ENCODE results near the gene EPHB6.

The EPHB6 gene

DNA sequence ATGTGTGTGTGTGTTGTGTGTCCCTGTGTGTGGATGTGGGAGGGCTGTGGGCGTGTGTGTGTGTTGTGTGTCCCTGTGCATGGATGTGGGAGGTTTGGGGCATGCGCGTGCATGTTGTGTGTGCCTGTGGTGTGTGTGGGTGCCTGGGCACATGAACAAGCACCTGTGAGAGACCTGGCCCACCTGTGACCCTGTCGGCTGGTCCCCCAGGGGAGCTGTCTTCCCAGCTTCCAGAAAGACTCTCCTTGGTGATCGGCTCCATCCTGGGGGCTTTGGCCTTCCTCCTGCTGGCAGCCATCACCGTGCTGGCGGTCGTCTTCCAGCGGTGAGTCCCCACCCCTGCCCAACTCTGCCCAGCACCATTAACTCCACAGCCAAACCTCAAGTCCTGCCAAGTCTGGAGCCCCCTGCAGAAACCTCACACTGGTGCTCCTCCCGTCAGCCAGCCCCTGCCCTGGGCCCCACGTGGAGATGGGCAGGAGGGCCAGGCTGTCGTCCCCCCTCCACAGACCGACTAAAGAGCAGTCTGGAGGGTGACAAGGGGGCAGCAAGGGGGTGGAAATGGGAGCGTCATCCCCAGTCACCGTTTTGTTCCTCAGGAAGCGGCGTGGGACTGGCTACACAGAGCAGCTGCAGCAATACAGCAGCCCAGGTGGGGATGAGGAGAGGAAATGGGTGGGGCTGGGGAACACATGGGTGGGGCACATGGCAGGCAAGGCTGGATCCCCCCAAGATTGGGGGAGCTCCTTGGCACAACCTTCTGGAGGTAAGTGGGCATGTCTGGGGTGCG, 12.7 kb downstream of the EPHB6 start:
- no peak for DNase-seq (ENCODE audit: low spot score)
- in situ Hi-C loops (cut with MboI; ENCODE audit: low sequenced_read_pairs, unreplicated experiment), result no loop called here
- TF ChIP-seq, protein P1, sequence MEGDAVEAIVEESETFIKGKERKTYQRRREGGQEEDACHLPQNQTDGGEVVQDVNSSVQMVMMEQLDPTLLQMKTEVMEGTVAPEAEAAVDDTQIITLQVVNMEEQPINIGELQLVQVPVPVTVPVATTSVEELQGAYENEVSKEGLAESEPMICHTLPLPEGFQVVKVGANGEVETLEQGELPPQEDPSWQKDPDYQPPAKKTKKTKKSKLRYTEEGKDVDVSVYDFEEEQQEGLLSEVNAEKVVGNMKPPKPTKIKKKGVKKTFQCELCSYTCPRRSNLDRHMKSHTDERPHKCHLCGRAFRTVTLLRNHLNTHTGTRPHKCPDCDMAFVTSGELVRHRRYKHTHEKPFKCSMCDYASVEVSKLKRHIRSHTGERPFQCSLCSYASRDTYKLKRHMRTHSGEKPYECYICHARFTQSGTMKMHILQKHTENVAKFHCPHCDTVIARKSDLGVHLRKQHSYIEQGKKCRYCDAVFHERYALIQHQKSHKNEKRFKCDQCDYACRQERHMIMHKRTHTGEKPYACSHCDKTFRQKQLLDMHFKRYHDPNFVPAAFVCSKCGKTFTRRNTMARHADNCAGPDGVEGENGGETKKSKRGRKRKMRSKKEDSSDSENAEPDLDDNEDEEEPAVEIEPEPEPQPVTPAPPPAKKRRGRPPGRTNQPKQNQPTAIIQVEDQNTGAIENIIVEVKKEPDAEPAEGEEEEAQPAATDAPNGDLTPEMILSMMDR (IDR thresholded peaks at IDR 0.05; ENCODE audit: borderline replicate concordance, control extremely low read depth, extremely low read depth, insufficient read depth, missing control alignments), result no peak

DNA sequence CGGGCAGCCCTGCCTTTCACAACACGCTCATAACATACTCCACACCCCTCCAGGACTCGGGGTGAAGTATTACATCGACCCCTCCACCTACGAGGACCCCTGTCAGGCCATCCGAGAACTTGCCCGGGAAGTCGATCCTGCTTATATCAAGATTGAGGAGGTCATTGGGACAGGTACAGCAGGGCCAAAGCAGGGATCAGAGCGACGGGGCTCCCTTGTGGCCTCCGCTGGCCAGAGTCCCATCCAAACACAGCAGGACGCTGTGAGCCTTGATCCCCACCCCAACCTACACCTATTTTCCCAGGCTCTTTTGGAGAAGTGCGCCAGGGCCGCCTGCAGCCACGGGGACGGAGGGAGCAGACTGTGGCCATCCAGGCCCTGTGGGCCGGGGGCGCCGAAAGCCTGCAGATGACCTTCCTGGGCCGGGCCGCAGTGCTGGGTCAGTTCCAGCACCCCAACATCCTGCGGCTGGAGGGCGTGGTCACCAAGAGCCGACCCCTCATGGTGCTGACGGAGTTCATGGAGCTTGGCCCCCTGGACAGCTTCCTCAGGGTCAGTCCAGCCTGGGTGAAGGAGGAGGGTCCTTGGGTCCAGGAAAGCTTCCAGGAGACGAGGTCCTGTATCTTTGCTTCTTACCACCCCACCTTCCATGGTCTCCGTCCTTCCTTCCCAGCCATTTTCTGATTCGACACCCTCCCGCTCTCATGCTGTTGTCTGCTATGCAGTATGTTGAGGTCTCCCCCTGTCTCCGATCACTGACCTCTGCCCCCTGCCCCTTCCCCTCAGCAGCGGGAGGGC, 13.5 kb downstream of the EPHB6 start:
- TF ChIP-seq, protein P1 (IDR thresholded peaks at IDR 0.05; ENCODE audit: borderline replicate concordance, control extremely low read depth, extremely low read depth, insufficient read depth, missing control alignments), result no peak
- in situ Hi-C loops (cut with MboI; ENCODE audit: low sequenced_read_pairs, unreplicated experiment), result no loop called here
- DNase-seq (ENCODE audit: low spot score), result no peak

DNA sequence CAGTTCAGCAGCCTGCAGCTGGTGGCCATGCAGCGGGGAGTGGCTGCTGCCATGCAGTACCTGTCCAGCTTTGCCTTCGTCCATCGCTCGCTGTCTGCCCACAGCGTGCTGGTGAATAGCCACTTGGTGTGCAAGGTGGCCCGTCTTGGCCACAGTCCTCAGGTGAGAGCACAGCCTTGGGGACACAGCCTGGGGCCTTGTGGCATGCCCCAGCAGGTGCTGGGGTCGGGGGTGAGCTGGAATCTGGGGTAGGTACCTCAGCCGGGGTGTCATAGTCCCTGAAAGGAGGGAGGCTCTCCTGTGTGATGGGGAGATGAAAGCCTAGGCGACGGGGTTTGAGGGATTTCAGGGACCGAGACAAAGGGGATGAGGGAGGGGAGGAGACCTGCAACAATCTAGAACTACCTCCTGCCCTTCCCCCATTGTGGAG, 14.1 kb downstream of the EPHB6 start:
- TF ChIP-seq, protein P1 (IDR thresholded peaks at IDR 0.05; ENCODE audit: borderline replicate concordance, control extremely low read depth, extremely low read depth, insufficient read depth, missing control alignments), result no peak
- in situ Hi-C loops (cut with MboI; ENCODE audit: low sequenced_read_pairs, unreplicated experiment), result no loop called here
- no peak for DNase-seq (ENCODE audit: low spot score)

DNA sequence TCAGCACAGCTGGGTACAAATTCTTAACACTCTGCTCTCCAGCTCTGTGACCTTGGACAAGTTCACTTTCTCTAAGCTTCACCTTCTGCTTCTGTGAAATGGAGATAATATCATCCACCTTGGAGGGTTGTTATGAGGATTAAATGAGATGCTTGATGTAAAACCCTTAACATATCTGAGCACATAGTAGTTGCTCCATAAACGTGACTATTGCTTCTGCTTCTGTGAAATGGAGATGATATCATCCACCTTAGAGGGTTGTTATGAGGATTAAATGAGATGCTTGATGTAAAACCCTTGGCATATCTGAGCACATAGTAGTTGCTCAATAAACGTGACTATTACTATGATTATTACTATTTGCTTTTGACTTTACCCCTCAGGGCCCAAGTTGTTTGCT, 14.6 kb downstream of the EPHB6 start:
- in situ Hi-C loops (cut with MboI; ENCODE audit: low sequenced_read_pairs, unreplicated experiment), result no loop called here

DNA sequence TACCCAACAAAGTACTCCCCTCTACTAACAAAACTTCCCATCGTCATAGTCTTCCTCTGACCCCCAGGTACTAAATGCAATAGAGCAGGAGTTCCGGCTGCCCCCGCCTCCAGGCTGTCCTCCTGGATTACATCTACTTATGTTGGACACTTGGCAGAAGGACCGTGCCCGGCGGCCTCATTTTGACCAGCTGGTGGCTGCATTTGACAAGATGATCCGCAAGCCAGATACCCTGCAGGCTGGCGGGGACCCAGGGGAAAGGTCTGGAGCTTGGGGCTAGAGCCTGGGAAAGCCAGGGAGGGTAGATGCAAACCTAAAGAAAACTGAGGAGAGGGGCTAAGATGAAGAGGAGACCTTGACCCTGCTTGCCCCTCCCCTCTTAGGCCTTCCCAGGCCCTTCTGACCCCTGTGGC, 15.3 kb downstream of the EPHB6 start:
- in situ Hi-C loops (cut with MboI; ENCODE audit: low sequenced_read_pairs, unreplicated experiment), result loop anchor here (10.0 kb wide), 1 partner anchor 135 kb away; no protein-coding TSS in a partner anchor
- TF ChIP-seq, protein P1 (IDR thresholded peaks at IDR 0.05; ENCODE audit: borderline replicate concordance, control extremely low read depth, extremely low read depth, insufficient read depth, missing control alignments), result no peak
- no peak for DNase-seq (ENCODE audit: low spot score)

More for the DNA sequence above, 14.6 kb downstream of the EPHB6 start:
- TF ChIP-seq, protein P1 (IDR thresholded peaks at IDR 0.05; ENCODE audit: borderline replicate concordance, control extremely low read depth, extremely low read depth, insufficient read depth, missing control alignments), result no peak
- no peak for DNase-seq (ENCODE audit: low spot score)

DNA sequence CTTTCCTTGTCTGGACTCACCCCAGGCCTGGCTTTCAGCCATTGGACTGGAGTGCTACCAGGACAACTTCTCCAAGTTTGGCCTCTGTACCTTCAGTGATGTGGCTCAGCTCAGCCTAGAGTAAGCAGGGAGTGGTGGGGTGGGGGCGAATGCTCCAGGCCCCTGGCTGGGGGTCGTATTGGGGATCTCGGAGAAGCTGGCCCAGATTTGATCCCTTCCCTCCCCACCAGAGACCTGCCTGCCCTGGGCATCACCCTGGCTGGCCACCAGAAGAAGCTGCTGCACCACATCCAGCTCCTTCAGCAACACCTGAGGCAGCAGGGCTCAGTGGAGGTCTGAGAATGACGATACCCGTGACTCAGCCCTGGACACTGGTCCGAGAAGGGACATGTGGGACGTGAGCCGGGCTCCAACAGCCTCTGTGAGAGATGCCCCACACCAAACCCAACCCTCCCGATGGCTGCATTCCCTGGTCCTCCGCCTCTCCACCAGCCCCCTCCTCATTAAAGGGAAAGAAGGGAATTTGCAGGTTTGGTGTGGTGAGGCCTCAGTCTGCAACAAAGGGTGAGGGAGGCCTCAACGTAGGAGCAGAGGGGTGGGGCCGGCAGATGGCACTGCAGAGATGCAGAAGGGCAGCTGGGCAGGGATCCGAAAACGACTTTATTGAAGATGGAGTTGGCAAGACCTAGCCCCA, 15.8 kb downstream of the EPHB6 start:
- TF ChIP-seq, protein P1 (IDR thresholded peaks at IDR 0.05; ENCODE audit: borderline replicate concordance, control extremely low read depth, extremely low read depth, insufficient read depth, missing control alignments), result no peak
- in situ Hi-C loops (cut with MboI; ENCODE audit: low sequenced_read_pairs, unreplicated experiment), result loop anchor here (10.0 kb wide), 1 partner anchor 134 kb away; no protein-coding TSS in a partner anchor
- no peak for DNase-seq (ENCODE audit: low spot score)
